Lower leg skin (tissue), 3 donors: ENCODE measurements around the gene MOGAT3.

Source experiments
- POLR2A ChIP-seq, 2 donors: fragments of 450-650 bp; IDR thresholded peaks; one replicate each; pipeline ENCODE4 v1.6.1; 2016 to 2017; ENCODE audit warnings: antibody characterized with exemption in 2 of 2, mild to moderate bottlenecking in 1 of 2, moderate library complexity in 1 of 2
- TF ChIP-seq, protein P1 (sequence below), 3 donors: fragments of 450-650 bp; IDR thresholded peaks; one replicate each; pipeline ENCODE4 v1.5.1; 2016; ENCODE audit warnings: antibody characterized with exemption in 3 of 3, mild to moderate bottlenecking in 3 of 3, moderate library complexity in 2 of 3

- no peak for TF ChIP-seq POLR2A (IDR thresholded peaks at IDR 0.05)
- TF ChIP-seq, protein P1, sequence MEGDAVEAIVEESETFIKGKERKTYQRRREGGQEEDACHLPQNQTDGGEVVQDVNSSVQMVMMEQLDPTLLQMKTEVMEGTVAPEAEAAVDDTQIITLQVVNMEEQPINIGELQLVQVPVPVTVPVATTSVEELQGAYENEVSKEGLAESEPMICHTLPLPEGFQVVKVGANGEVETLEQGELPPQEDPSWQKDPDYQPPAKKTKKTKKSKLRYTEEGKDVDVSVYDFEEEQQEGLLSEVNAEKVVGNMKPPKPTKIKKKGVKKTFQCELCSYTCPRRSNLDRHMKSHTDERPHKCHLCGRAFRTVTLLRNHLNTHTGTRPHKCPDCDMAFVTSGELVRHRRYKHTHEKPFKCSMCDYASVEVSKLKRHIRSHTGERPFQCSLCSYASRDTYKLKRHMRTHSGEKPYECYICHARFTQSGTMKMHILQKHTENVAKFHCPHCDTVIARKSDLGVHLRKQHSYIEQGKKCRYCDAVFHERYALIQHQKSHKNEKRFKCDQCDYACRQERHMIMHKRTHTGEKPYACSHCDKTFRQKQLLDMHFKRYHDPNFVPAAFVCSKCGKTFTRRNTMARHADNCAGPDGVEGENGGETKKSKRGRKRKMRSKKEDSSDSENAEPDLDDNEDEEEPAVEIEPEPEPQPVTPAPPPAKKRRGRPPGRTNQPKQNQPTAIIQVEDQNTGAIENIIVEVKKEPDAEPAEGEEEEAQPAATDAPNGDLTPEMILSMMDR (IDR thresholded peaks at IDR 0.05), result peak in 1 of 3 donors; percentile 62
Measured at GRCh38 chr7:101169838-101170551, 30.8 kb downstream of the MOGAT3 start.
